ENCODE measurements around the gene SETD2.

Gene SETD2

DNA sequence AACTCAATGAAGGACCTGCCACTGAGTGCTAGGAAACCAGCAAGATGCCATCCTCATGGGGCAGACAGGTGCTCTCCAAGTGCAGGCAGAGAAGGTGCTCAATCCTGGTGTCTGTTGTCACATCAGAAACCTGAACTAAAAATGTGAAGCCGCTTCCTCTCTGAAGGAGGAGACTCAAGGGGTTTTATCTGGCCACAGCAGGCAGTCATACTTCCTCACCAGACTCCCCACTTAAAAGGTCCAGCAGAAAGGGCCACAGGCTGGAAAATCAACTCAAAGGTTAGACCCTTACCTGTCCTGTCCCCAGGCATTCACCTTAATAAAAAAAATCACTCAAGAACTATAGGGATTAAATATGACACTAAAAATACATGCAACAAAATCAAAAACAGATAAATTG lies 192.2 kb downstream of the SETD2 start:
- TF ChIP-seq, protein P1, sequence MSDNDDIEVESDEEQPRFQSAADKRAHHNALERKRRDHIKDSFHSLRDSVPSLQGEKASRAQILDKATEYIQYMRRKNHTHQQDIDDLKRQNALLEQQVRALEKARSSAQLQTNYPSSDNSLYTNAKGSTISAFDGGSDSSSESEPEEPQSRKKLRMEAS (IDR thresholded peaks at IDR 0.05; ENCODE audit: low read depth, low read length) = no peak
- TF ChIP-seq MYC (IDR thresholded peaks at IDR 0.05; ENCODE audit: low read depth, low read length) (no peak), POLR2A (IDR thresholded peaks at IDR 0.05; ENCODE audit: extremely low read depth, insufficient read length) (no peak)
- TF ChIP-seq, protein P2, sequence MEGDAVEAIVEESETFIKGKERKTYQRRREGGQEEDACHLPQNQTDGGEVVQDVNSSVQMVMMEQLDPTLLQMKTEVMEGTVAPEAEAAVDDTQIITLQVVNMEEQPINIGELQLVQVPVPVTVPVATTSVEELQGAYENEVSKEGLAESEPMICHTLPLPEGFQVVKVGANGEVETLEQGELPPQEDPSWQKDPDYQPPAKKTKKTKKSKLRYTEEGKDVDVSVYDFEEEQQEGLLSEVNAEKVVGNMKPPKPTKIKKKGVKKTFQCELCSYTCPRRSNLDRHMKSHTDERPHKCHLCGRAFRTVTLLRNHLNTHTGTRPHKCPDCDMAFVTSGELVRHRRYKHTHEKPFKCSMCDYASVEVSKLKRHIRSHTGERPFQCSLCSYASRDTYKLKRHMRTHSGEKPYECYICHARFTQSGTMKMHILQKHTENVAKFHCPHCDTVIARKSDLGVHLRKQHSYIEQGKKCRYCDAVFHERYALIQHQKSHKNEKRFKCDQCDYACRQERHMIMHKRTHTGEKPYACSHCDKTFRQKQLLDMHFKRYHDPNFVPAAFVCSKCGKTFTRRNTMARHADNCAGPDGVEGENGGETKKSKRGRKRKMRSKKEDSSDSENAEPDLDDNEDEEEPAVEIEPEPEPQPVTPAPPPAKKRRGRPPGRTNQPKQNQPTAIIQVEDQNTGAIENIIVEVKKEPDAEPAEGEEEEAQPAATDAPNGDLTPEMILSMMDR (IDR thresholded peaks at IDR 0.05; ENCODE audit: low read depth, low read length) = no peak
- no peak overlapping the region for H3K4me3 ChIP-seq (ENCODE audit: low read depth, low read length)
- peak; percentile 41 for DNase-seq (ENCODE audit: low read depth)

DNA sequence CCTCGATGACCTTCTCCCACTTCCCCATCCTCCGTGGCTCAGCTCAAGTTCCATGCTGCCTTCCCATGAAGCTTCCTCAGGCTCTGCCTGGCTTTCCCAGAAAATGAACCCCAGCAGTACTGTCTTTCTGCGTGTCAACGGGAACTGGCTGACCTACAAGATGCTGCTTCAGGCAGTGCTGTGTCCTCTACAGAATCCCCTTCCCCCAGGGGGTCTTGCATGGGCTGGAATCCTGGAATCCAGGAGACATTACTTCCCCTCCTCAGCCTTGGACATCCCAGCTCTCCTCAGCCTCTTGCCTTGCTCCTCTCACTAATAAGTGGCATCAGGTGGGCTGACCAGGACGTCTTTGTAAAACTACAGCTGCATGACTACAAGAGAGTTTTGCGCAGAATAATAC lies 192.8 kb downstream of the SETD2 start:
- TF ChIP-seq, protein P2 (IDR thresholded peaks at IDR 0.05; ENCODE audit: low read depth, low read length) = no peak
- TF ChIP-seq POLR2A (IDR thresholded peaks at IDR 0.05; ENCODE audit: extremely low read depth, insufficient read length) (no peak), MYC (IDR thresholded peaks at IDR 0.05; ENCODE audit: low read depth, low read length) (no peak)
- TF ChIP-seq, protein P1 (IDR thresholded peaks at IDR 0.05; ENCODE audit: low read depth, low read length) = no peak
- DNase-seq (ENCODE audit: low read depth) = no peak
- H3K4me3 ChIP-seq (ENCODE audit: low read depth, low read length) = no peak overlapping the region

DNA sequence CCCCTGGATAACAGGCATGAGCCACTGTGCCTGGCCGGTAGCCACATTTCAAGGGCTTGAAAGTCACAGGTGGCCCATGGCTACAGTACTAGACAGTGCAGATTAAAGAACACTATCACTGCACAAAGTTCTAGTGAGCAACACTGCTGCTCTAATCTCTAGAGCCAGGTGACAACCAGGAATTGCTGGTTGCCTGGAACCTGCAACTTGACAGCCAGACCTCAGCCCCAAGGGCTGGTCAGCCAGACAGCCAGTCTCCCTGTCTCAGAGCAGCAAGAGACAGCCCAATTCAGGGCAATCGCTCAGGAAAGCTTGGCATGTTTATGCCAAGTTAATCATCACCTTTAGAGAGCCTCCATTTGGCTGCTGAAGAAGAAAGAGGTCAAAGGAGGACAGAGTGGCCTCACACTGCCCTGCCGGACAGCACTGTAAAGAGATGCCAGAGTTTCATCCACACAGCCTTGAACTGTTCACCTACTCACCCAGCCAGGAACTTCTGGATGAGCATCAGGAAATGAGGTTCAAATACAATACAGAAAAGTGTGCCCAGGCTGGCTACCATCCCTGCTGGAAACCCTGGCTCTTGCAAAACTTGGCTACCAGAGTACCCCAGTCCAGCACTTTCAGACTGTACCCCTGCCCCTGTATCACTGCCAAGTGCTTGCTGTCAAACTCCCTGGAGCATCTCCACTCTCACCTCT lies 193.4 kb downstream of the SETD2 start:
- no peak overlapping the region for H3K4me3 ChIP-seq (ENCODE audit: low read depth, low read length)
- DNase-seq (ENCODE audit: low read depth) = no peak
- TF ChIP-seq, protein P2 (IDR thresholded peaks at IDR 0.05; ENCODE audit: low read depth, low read length) = no peak
- TF ChIP-seq POLR2A (IDR thresholded peaks at IDR 0.05; ENCODE audit: extremely low read depth, insufficient read length) (no peak), MYC (IDR thresholded peaks at IDR 0.05; ENCODE audit: low read depth, low read length) (no peak)
- TF ChIP-seq, protein P1 (IDR thresholded peaks at IDR 0.05; ENCODE audit: low read depth, low read length) = no peak

DNA sequence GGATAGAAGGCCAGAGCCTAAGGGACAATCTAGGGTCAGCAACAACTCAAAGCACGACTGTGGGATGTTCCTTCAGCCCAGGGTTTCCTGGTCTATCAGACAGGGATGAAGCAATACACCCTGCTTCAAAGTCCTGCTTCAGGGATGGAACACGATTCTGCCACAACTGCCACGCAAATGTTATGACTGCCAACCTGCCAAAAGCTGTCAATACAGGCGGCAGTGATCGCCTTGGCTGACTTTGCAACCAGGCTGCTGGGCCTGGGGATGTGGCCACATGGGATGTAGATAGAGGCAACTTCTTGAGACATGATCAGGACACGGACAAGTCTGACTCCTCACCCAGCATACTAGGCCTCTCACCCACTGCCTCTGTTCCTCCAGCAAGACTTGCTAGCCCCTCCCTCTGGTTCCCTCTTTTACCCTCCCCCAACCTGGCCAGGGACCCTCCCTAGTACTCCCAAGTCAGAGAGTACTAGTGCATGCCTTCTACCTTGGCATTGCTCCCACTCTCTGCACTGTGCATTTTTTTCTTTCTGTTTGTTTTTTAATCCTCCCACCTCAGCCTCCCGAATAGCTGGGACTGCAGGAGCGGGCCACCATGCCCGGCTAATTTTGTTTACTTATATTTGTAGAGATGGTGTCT lies 195.0 kb downstream of the SETD2 start:
- DNase-seq (ENCODE audit: low read depth) = no peak
- TF ChIP-seq POLR2A (IDR thresholded peaks at IDR 0.05; ENCODE audit: extremely low read depth, insufficient read length) = no peak
- TF ChIP-seq, protein P2 (IDR thresholded peaks at IDR 0.05; ENCODE audit: low read depth, low read length) = no peak
- no peak for TF ChIP-seq MYC (IDR thresholded peaks at IDR 0.05; ENCODE audit: low read depth, low read length)
- TF ChIP-seq, protein P1 (IDR thresholded peaks at IDR 0.05; ENCODE audit: low read depth, low read length) = no peak
- H3K4me3 ChIP-seq (ENCODE audit: low read depth, low read length) = no peak overlapping the region

DNA sequence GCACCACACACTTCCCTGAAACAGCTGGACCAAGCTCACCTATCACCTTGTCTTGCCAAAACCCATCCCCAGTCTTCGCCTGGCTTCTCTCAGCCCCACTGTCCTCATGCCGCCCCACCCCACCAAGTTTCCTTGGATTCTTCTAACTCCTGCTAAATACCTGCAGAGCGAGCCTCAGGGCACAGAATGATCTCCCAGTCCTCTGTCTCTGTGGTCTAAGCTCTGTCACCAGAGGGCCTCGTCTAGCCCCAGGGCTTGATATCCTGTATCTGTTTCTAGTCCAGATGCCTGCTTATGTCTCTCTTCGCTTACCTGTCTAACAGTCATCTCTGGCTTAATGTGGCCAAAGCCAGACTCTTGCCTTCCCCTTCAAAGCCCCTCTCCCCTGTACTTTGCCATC lies 197.1 kb downstream of the SETD2 start:
- no peak for DNase-seq (ENCODE audit: low read depth)
- H3K4me3 ChIP-seq (ENCODE audit: low read depth, low read length) = no peak overlapping the region
- TF ChIP-seq, protein P1 (IDR thresholded peaks at IDR 0.05; ENCODE audit: low read depth, low read length) = no peak
- TF ChIP-seq MYC (IDR thresholded peaks at IDR 0.05; ENCODE audit: low read depth, low read length) (no peak), POLR2A (IDR thresholded peaks at IDR 0.05; ENCODE audit: extremely low read depth, insufficient read length) (no peak)
- TF ChIP-seq, protein P2 (IDR thresholded peaks at IDR 0.05; ENCODE audit: low read depth, low read length) = no peak

Data from NB4 (cell line).